GM12872 (cell line): Measurements from ENCODE around the gene RUVBL2.
"Not testable (repeated sequence)": the region's sequence is repeated elsewhere in the genome, so short reads cannot be mapped to it uniquely, and the experiment has no call there.

Experiments used
- TF ChIP-seq, protein P1 (sequence below): IDR thresholded peaks from 3 replicates; pipeline ENCODE4 v1.5.1; 2011; ENCODE audit warnings: low read depth, mild to moderate bottlenecking, low read length, moderate library complexity; ENCODE audit not compliant: insufficient read depth

The RUVBL2 gene

DNA sequence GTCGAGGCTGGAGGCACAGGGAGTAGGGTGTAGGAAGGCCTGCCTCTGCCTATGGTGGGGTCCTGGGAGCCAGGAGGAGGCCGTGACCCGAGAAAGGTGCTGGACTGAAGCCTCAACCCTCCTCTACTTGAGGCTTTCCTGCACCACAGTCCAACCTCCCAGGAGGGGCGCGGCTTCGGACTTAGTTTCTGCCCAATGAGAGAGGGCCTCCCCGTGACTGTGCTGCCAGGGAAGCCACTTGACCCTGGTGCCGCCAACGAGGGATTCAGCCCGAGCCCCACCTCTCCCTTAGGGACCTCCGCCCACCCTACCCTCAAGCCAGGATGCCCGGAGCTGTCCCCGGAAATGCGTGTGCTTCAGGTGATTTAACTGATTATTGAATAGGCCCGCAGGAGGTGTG, 30.5 kb downstream of the RUVBL2 start, which contains the start of gene CGB3:
CGB3 (minus strand) TSS at position 101 of the 400 bp plus-strand sequence. CDS start 362 bp downstream, outside the sequence.
- TF ChIP-seq, protein P1, sequence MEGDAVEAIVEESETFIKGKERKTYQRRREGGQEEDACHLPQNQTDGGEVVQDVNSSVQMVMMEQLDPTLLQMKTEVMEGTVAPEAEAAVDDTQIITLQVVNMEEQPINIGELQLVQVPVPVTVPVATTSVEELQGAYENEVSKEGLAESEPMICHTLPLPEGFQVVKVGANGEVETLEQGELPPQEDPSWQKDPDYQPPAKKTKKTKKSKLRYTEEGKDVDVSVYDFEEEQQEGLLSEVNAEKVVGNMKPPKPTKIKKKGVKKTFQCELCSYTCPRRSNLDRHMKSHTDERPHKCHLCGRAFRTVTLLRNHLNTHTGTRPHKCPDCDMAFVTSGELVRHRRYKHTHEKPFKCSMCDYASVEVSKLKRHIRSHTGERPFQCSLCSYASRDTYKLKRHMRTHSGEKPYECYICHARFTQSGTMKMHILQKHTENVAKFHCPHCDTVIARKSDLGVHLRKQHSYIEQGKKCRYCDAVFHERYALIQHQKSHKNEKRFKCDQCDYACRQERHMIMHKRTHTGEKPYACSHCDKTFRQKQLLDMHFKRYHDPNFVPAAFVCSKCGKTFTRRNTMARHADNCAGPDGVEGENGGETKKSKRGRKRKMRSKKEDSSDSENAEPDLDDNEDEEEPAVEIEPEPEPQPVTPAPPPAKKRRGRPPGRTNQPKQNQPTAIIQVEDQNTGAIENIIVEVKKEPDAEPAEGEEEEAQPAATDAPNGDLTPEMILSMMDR = not testable (repeated sequence)

DNA sequence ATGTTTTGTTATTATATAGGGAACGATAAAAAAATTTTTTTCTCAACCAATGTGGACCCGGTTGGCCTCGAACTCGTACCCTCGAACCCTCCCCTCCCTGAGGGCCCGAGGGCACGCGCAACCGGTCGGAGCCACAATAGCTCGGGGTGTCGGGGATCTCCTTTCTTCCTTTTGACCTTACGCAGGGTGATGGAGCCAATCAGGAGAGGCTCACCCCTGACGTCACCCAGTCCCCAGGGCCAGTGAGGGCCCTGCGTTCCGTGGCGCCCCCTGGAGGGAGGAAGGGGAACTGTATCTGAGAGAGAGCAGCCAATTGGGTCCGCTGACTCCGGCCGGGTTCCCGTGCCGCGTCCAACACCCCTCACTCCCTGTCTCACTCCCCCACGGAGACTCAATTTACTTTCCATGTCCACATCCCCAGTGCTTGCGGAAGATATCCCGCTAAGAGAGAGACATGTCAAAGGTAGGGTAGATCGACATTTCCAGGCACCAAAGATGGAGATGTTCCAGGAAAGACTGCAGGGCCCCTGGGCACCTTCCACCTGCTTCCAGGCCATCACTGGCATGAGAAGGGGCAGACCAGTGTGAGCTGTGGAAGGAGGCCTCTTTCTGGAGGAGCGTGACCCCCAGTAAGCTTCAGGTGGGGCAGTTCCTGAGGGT, 38.1 kb downstream of the RUVBL2 start, which contains the start of gene CGB2:
CGB2 (plus strand) TSS at position 249 of the 660 bp plus-strand sequence; CDS start at position 455, 206 bp downstream.
- TF ChIP-seq, protein P1 = peak; percentile 50; the same call in 2 of the 3 replicates

DNA sequence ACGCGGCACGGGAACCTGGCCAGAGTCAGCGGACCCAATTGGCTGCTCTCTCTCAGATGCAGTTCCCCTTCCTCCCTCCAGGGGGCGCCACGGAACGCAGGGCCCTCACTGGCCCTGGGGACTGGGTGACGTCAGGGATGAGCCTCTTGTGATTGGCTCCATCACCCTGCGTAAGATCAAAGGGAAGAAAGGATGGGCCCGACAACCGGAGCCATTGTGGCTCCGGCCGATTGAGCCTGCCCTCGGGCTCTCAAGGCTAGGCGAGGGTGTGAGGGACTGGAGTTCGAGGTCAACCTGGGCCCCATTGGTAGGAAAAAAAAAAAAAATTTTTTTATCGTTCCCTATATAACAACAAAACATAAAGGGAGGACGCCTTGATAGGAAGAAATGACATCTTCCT, 43.1 kb downstream of the RUVBL2 start, which contains the start of gene CGB1:
CGB1 (minus strand) TSS at position 81 of the 400 bp plus-strand sequence. CDS start 184 bp downstream, outside the sequence.
- TF ChIP-seq, protein P1 = peak; percentile 71

DNA sequence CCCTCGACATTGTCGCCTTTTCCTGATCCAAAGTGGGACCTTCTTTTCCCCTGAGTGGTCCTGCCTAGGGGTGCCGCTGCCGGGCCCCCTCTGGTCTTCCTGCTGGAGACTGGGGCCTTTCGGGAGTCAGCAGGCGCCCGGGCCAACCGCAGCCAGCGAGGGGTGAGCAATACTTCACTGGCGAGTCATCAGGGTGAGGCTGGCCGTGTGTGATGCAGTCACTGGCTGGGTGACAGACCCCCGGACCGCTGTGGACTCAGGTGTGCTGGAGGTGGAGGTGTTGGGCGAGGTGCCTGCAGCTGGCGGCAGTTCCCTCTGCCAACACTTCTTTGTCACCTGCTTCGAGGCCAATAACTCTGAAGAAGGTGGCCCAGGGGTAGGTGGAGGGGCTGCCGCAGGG, 48.5 kb downstream of the RUVBL2 start:
- TF ChIP-seq, protein P1 = no peak

DNA sequence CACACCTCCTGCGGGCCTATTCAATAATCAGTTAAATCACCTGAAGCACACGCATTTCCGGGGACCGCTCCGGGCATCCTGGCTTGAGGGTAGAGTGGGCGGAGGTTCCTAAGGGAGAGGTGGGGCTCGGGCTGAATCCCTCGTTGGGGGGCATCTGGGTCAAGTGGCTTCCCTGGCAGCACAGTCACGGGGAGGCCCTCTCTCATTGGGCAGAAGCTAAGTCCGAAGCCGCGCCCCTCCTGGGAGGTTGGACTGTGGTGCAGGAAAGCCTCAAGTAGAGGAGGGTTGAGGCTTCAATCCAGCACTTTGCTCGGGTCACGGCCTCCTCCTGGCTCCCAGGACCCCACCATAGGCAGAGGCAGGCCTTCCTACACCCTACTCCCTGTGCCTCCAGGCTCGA, 49.9 kb downstream of the RUVBL2 start, which contains the start of gene CGB5:
CGB5 (plus strand) TSS at position 301 of the 400 bp plus-strand sequence. CDS start 362 bp downstream, outside the sequence.
- TF ChIP-seq, protein P1 = not testable (repeated sequence)

DNA sequence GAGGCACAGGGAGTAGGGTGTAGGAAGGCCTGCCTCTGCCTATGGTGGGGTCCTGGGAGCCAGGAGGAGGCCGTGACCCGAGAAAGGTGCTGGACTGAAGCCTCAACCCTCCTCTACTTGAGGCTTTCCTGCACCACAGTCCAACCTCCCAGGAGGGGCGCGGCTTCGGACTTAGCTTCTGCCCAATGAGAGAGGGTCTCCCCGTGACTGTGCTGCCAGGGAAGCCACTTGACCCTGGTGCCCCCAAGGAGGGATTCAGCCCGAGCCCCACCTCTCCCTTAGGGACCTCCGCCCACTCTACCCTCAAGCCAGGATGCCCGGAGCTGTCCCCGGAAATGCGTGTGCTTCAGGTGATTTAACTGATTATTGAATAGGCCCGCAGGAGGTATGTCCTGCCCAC, 55.3 kb downstream of the RUVBL2 start, which contains the start of gene CGB8:
CGB8 (minus strand) TSS at position 101 of the 400 bp plus-strand sequence. CDS start 372 bp downstream, outside the sequence.
- TF ChIP-seq, protein P1 = not testable (repeated sequence)

DNA sequence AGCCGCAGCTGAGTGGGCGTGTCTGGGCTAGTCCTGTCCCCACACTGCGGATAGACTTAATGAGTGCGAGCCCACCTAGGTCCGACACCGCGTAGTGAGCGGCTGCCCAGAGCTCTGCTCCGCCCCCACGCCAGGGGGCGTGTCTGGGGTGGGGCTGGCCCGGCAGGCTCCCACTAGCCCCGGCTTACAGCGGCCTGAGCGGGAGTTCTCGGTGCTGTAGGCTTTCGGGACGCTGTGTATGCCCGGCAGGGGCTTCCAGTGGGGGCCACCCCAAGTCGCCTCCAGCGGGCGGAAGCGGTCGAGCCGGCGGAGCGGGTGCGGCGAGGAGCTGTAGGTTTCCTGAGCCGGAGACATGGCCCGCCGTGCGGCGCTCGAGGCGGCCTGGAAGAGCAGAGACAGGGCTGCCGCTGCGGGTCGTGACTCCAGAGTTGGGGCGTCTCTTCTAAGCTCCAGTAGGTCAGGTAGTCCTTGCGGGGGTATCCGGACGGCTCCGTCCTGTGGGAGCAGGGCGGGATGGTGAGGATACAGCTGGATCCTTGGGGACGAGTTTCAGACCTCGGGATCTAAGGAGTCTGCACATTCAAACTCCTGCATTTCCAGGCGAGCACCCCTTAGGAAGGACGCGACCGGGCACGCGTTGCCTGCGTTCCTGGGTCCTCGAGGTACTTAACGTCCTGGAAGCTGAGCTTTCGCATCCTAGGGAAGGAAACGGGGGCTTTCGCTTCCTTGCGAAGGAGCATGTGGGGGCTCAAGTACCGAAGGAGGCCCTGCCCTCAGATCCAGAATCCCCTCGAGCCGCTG, 62.6 kb downstream of the RUVBL2 start:
- TF ChIP-seq, protein P1 = no peak
